NCI-H460 (cell line): ENCODE data around the gene TARBP1. TPM values are rescaled to one million over a fixed set of nuclear protein-coding genes. Genes with fewer than 3 reads are reported as not detected.
A peak's percentile ranks its signal among the peaks of the same experiment; 100 is the strongest.

ENCODE experiments used
- DNase-seq: peaks from one replicate; pipeline ENCODE4 v3.0.0-alpha.2; 2016; ENCODE audit warnings: low read depth; ENCODE audit errors: extremely low read depth
- total RNA-seq: library from RNA; depleted of rRNA; stranded (reverse); fragments of >200 nt; shearing (Covaris generic); gene quantifications from 2 replicates; pipeline ENCODE4 v1.2.3, GENCODE V29; 2014

Gene TARBP1
- total RNA-seq, 1 experiment from 2014 or later = 117 TPM

GRCh38 chr1:234484991-234485739 lies 6.2 kb upstream of the TARBP1 start:
- no peak for DNase-seq

- no peak for DNase-seq
These were observed 5.2 kb upstream of the TARBP1 start for GRCh38 chr1:234484218-234484617.

GRCh38 chr1:234481771-234482170 lies 2.8 kb upstream of the TARBP1 start:
- DNase-seq = no peak

- no peak for DNase-seq
These were observed 887 bp upstream of the TARBP1 start for GRCh38 chr1:234479866-234480265.

- no peak for DNase-seq
These were observed 256 bp upstream of the TARBP1 start for GRCh38 chr1:234479310-234479559.

- DNase-seq = peak; percentile 47
These were observed 863 bp downstream of the TARBP1 start for GRCh38 chr1:234478152-234478480.

- no peak for DNase-seq
These were observed 1.4 kb downstream of the TARBP1 start for GRCh38 chr1:234477386-234478151.

- DNase-seq = no peak
These were observed 2.8 kb downstream of the TARBP1 start for GRCh38 chr1:234476172-234476571.

GRCh38 chr1:234475167-234475793 lies 3.7 kb downstream of the TARBP1 start:
- no peak for DNase-seq

GRCh38 chr1:234474375-234474774 lies 4.6 kb downstream of the TARBP1 start:
- no peak for DNase-seq

GRCh38 chr1:234473118-234473517 lies 5.9 kb downstream of the TARBP1 start:
- no peak for DNase-seq

- DNase-seq = no peak
These were observed 9.6 kb downstream of the TARBP1 start for GRCh38 chr1:234469376-234469775.

- no peak for DNase-seq
These were observed 10.4 kb downstream of the TARBP1 start for GRCh38 chr1:234468580-234468979.

- DNase-seq = no peak
These were observed 11.2 kb downstream of the TARBP1 start for GRCh38 chr1:234467821-234468220.

GRCh38 chr1:234466945-234467344 lies 12.0 kb downstream of the TARBP1 start:
- DNase-seq = no peak

GRCh38 chr1:234463749-234464148 lies 15.2 kb downstream of the TARBP1 start:
- DNase-seq = no peak

- DNase-seq = no peak
These were observed 18.3 kb downstream of the TARBP1 start for GRCh38 chr1:234460652-234461051.

GRCh38 chr1:234458352-234459017 lies 20.5 kb downstream of the TARBP1 start:
- peak; percentile 47 for DNase-seq

- DNase-seq = no peak
These were observed 24.1 kb downstream of the TARBP1 start for GRCh38 chr1:234454926-234455325.

GRCh38 chr1:234452406-234452965 lies 26.5 kb downstream of the TARBP1 start:
- no peak for DNase-seq

GRCh38 chr1:234440348-234440747 lies 38.6 kb downstream of the TARBP1 start:
- DNase-seq = no peak
